Measurements from ENCODE around the gene RPLP1. TPM values are rescaled to one million over a fixed set of nuclear protein-coding genes. Genes with fewer than 3 reads are reported as not detected.

Gene RPLP1
- total RNA-seq, 2 experiments from 2014 or later, result 2,547 to 2,620 TPM

GRCh38 chr15:69501456-69501855, 48.8 kb downstream of the RPLP1 start:
- H3K36me3 Mint-ChIP-seq, result no peaks in the 10 kb centered on the region
- ChIA-PET POLR2A (no interaction called here), CTCF (interaction anchor here (2.1 kb wide), 1 partner anchor 23 kb away, joined by 6 read pairs; no protein-coding TSS in a partner anchor)
- H3K27ac Mint-ChIP-seq, result no peak overlapping the region
- DNase-seq, result no peak
- H3K4me1 Mint-ChIP-seq (ENCODE audit: low read depth), result peaks cover 3% of the 10 kb centered on the region
- intact Hi-C loops (cut with micrococcal nuclease), result no loop called here
- H3K9me3 Mint-ChIP-seq, result no peaks in the 10 kb centered on the region
- peaks cover 1% of the 10 kb centered on the region for H3K27me3 Mint-ChIP-seq
- H3K4me3 Mint-ChIP-seq, result no peak overlapping the region

- ChIA-PET POLR2A (interaction anchor here (0.6 kb wide), 1 partner anchor 200 kb away, joined by 3 read pairs; no protein-coding TSS in a partner anchor), CTCF (interaction anchor here (0.6 to 2.1 kb wide), 5 partner anchors 24 to 180 kb away, joined by 3 to 6 read pairs (median 3); no protein-coding TSS in a partner anchor)
- H3K36me3 Mint-ChIP-seq, result no peaks in the 10 kb centered on the region
- no peak for DNase-seq
- H3K27ac Mint-ChIP-seq, result no peak overlapping the region
- H3K9me3 Mint-ChIP-seq, result no peaks in the 10 kb centered on the region
- H3K27me3 Mint-ChIP-seq, result peaks cover 1% of the 10 kb centered on the region
- intact Hi-C loops (cut with micrococcal nuclease), result no loop called here
- peaks cover 2% of the 10 kb centered on the region for H3K4me1 Mint-ChIP-seq (ENCODE audit: low read depth)
- H3K4me3 Mint-ChIP-seq, result no peak overlapping the region
Measured at GRCh38 chr15:69502470-69503045, 49.9 kb downstream of the RPLP1 start.

GRCh38 chr15:69504352-69505040, 51.9 kb downstream of the RPLP1 start:
- peaks cover 1% of the 10 kb centered on the region for H3K27me3 Mint-ChIP-seq
- H3K27ac Mint-ChIP-seq, result no peak overlapping the region
- intact Hi-C loops (cut with micrococcal nuclease), result no loop called here
- no peak overlapping the region for H3K4me3 Mint-ChIP-seq
- CTCF ChIA-PET, result interaction anchor here (2.0 kb wide), 1 partner anchor 29 kb away, joined by 9 read pairs; no protein-coding TSS in a partner anchor
- DNase-seq, result no peak
- no peaks in the 10 kb centered on the region for H3K9me3 Mint-ChIP-seq
- POLR2A ChIA-PET, result no interaction called here
- H3K36me3 Mint-ChIP-seq, result no peaks in the 10 kb centered on the region
- H3K4me1 Mint-ChIP-seq (ENCODE audit: low read depth), result no peaks in the 10 kb centered on the region

Other genes starting within 250 kb of the RPLP1 start
- gene PAQR5, start 153.9 kb upstream of the RPLP1 start, total RNA-seq, result under 1 TPM; 0.10 to 0.15 TPM
- gene KIF23, start 38.5 kb upstream of the RPLP1 start, total RNA-seq, result 10 to 100 TPM; 55.6 to 63.1 TPM